Tongue (tissue), 2 donors: Measurements from ENCODE around the gene SMARCA2. TPM values are rescaled to one million over a fixed set of nuclear protein-coding genes. Genes with fewer than 3 reads are reported as not detected.

Experiments
- DNase-seq: peaks from one replicate; pipeline ENCODE4 v3.0.0-alpha.2; 2015
- total RNA-seq: library from RNA; depleted of rRNA; stranded (reverse); fragments of >200 nt; gene quantifications from one replicate; pipeline ENCODE4 v1.2.3, GENCODE V29; 2014

The SMARCA2 gene
- total RNA-seq, 1 donor from 2014 or later = 176 TPM

GRCh38 chr9:2096376-2096970, 81.3 kb downstream of the SMARCA2 start:
- no peak for DNase-seq

DNA sequence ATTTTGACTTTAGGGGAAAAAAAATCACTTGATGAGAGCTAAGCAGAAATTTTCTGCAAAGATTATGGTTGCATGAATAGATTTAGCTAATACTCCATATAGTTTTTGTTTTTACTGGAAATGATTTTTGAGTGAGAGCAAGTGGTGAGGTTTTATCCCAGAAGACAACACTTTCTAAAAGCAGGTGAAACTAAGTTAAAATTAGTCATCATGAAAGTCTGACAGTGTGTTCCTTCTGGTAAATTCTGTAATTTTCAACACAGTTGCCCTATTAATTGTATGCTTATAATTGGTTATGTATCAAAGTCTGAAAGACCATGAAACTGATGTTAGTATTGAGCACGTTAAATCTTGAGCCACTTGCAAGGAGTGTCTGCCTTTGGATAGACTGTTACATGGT, 91.5 kb downstream of the SMARCA2 start:
- no peak for DNase-seq

DNA sequence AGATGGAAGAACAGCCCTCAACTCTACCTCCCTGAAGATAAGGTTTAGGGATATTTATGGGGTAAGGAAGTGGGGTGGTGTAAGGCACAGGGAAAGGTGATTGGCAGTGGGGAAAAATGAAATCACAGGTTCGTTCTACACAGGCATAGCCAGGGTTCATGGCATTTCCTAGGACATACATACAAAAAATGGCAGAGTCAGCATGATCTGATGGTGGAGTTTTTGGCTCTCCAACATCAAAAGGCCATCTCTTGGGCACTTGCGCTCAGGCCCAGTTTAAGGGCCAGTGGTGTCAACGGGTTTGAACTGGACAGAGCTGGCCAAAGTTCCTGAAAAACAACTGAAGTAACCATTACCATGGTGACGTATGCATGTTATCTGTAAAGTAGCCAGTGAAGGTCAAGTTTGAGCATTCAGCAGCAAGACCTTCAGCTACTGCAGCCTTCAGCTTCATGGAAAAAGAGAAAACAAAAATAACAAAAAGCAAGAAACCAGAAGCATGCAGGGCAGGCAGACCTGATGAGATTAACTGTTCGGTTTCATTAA, 92.8 kb downstream of the SMARCA2 start:
- DNase-seq = no peak

- no peak for DNase-seq
These were observed 94.0 kb downstream of the SMARCA2 start for GRCh38 chr9:2109069-2109650.

GRCh38 chr9:2110036-2110435, 94.9 kb downstream of the SMARCA2 start:
- no peak for DNase-seq

DNA sequence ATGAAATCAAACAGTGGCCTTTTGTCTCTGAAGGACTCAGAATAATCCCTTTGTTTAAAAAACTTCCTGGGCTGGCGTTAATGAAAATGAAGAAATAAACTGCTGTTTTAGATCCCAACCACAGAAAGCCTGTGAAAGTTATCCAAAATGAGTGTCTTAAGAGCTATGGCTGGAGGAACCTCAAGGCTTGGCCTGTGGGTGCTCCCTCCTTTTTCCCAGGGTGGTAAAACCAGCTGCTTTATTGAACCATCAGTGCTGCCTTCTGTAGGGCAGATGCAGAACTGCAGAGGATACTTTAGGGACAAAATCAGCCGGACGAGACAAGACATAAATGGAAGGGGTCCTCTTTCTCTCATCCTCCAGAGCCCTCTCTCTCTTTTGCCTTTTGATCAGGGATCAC, 100.9 kb downstream of the SMARCA2 start:
- no peak for DNase-seq

DNA sequence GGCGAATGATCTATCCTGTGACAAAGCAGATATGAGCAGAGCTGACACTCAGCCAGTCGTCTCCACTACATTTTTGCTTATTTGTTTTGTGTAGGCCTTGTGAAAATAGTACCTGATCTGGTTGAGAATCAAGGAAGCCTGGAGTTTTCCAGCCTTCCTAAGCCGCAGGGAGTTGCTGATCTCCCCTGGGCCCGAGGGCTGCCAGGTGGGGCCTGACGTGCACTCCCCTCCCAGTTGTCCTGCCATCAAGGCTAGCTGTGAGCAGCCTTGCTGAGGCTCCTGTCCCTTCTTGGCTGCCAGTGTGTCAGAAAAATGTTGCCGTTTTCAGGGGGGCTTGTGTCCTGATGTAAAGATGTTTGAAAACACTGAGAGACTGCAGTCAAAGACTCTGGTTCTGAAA, 102.4 kb downstream of the SMARCA2 start:
- no peak for DNase-seq

- peak; percentile 65 for DNase-seq
These were observed 104.4 kb downstream of the SMARCA2 start for GRCh38 chr9:2119566-2119965.

GRCh38 chr9:2120926-2121689, 106.0 kb downstream of the SMARCA2 start:
- DNase-seq = peak; percentile 34

GRCh38 chr9:2122299-2122698, 107.2 kb downstream of the SMARCA2 start:
- DNase-seq = no peak

- no peak for DNase-seq
These were observed 110.8 kb downstream of the SMARCA2 start for GRCh38 chr9:2125906-2126305.

GRCh38 chr9:2126331-2126803, 111.2 kb downstream of the SMARCA2 start:
- DNase-seq = peak; percentile 75

GRCh38 chr9:2127486-2127885, 112.3 kb downstream of the SMARCA2 start:
- no peak for DNase-seq

- DNase-seq = peak; percentile 15
These were observed 113.0 kb downstream of the SMARCA2 start for GRCh38 chr9:2128141-2128540.

GRCh38 chr9:2128618-2129017, 113.5 kb downstream of the SMARCA2 start:
- peak; percentile 43 for DNase-seq

- DNase-seq = no peak
These were observed 115.8 kb downstream of the SMARCA2 start for GRCh38 chr9:2130941-2131340.

- peak; percentile 66 for DNase-seq
These were observed 117.4 kb downstream of the SMARCA2 start for GRCh38 chr9:2132484-2133082.

DNA sequence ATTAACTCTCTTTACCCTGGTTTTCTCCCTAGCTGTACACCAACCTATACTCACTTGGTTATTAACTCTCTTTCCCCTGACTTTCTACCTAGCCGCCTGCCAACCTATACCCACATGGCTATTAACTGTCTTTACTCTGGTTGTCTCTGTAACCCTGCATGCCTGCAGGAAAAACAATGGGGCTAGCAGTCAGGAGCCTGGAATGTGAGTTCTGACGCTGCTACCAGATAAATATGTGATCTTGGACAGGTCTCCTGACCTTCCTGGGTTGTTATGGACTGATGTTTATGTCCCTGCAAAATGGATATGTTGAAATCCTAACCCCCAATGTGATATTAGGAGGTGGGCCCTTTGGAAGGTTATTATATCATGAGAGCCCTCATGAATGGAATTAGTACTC, 119.2 kb downstream of the SMARCA2 start:
- no peak for DNase-seq

DNA sequence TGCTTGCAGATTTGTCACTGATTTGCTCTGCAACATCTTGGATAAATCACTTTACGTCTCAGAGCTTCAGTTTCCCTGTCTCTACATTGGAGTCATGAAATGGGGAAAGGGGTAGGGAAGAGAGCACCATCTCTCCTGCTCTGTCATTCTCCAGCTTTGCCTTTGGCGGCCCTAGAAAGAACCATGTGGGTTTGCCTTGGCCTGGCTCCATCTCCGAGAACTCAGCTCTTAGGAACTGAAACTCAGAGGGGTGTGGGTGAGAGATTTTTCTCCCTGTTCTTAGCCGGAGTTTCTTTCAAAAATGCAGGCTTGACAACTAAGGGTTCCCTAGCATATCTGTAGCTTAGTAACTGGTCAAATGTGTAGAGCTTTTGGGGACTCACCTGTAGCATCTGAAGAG, 123.5 kb downstream of the SMARCA2 start:
- no peak for DNase-seq

DNA sequence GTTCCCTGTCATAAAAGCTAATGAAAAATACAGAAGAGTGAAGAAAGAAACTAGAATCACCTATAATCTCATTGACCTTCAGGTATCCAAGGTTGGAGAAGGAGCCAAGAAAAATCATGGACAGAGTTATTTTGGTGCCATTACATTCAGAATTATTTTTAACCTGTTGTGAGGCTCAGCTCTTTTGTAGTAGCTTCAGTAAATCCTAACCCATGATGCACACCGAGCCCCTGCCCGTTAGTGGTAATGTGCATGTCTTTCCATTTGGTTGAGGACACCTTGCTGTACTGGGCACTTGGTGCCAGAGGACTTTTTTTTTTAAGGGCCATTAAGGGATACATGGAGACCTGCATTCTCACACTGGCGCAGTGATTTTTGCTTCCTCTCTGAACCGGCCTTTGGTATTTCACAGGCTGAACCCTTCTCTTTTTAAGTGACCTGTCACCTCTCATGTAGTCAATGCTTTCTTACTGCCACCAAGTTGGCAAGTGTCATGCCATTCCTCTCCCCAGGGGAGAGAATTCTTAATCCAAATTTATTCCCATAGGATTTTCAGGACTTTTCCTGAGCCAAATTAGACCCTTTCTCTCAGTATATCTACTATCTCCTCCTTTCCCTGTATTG, 125.6 kb downstream of the SMARCA2 start:
- DNase-seq = no peak

DNA sequence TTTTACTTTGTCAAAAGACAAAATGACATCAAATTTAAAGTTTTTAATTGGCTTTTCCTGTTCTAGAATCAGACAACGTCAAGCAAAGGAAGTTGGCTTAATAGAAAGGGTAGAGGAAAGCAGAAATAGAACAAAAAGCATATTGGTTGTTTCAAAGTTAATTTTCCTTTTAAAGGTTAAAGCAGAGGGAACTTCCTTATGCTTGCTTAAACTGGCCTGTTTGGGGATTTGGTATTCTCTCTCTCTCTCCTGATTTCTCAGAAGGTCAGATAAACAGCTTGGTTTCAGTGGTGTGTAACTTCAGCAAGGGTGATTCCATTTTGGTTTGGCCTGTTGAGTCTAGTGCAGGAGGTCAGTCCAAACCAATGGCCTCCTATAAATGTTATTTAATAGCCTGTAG, 127.1 kb downstream of the SMARCA2 start:
- DNase-seq = no peak

- no peak for DNase-seq
These were observed 129.5 kb downstream of the SMARCA2 start for GRCh38 chr9:2144619-2145018.
